ENCODE measurements around the gene ACD.

The ACD gene

DNA sequence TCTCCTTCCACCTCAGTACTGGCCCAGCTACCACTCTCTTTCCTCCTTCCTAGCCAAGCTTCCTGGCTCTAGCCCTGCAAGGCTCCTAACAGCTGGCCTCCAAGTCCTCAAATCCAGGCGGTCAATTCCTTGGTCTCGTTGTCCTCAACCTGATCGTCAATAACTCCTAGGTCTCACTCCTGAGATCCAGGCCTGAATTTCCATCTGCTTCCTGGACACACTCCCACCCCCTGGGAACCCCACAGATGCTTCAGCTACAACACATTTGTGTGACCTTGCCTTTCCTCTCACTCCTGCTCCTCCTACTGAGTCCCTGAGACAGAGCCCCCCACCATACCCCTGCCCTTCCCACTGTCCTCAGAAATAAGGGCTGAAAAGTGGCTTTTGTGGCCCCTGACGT lies 4.2 kb upstream of the ACD start:
- H3K27ac Mint-ChIP-seq (ENCODE audit: low read depth): no peak overlapping the region
- DNase-seq (ENCODE audit: low spot score in 2 of 2) (no peak), ATAC-seq (replicated peaks; ENCODE audit: extremely low read depth, poor library complexity, severe bottlenecking) (no peak)
- peaks cover 19% of the 10 kb centered on the region for H3K4me1 Mint-ChIP-seq
- H3K9me3 Mint-ChIP-seq: no peaks in the 10 kb centered on the region
- H3K4me3 Mint-ChIP-seq: peak overlapping the region; percentile 7
- H3K36me3 Mint-ChIP-seq (ENCODE audit: insufficient read depth): peaks cover 11% of the 10 kb centered on the region
- H3K27me3 Mint-ChIP-seq: no peaks in the 10 kb centered on the region

- peaks cover 23% of the 10 kb centered on the region for H3K4me1 Mint-ChIP-seq
- peak overlapping the region; percentile 7 for H3K4me3 Mint-ChIP-seq
- no peak overlapping the region for H3K27ac Mint-ChIP-seq (ENCODE audit: low read depth)
Observed at GRCh38 chr16:67663877-67664222, 3.8 kb upstream of the ACD start.

GRCh38 chr16:67663151-67663876 lies 3.3 kb upstream of the ACD start:
- H3K27ac Mint-ChIP-seq (ENCODE audit: low read depth): no peak overlapping the region
- peaks cover 26% of the 10 kb centered on the region for H3K4me1 Mint-ChIP-seq

More at GRCh38 chr16:67663877-67664222, 3.8 kb upstream of the ACD start:
- Mint-ChIP-seq H3K27me3 (no peaks in the 10 kb centered on the region), H3K9me3 (no peaks in the 10 kb centered on the region), H3K36me3 (ENCODE audit: insufficient read depth) (peaks cover 15% of the 10 kb centered on the region)
- DNase-seq (ENCODE audit: low spot score in 2 of 2) (no peak), ATAC-seq (replicated peaks; ENCODE audit: extremely low read depth, poor library complexity, severe bottlenecking) (no peak)

DNA sequence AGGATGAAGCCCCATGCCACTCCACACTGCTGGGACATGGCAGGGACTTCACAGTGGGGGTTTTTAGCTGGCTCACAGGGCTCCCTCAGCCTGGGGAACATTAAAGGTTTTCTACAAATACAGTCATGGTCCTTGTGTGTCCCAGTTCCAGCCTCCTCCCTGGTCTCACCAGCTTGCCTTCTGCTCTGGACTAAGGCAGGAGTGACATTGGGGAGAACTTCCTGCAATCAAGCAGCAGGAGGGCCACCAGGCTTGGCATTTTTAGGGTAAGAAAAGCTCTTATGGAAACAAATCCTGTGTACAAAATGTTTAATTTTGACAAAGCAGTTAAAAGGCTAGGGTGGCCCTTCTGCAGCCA lies 2.6 kb upstream of the ACD start:
- H3K36me3 Mint-ChIP-seq (ENCODE audit: insufficient read depth): peaks cover 18% of the 10 kb centered on the region

More at GRCh38 chr16:67663151-67663876, 3.3 kb upstream of the ACD start:
- peaks cover 16% of the 10 kb centered on the region for H3K36me3 Mint-ChIP-seq (ENCODE audit: insufficient read depth)
- no peaks in the 10 kb centered on the region for H3K27me3 Mint-ChIP-seq
- no peak for DNase-seq (ENCODE audit: low spot score in 2 of 2)
- no peak for ATAC-seq (replicated peaks; ENCODE audit: extremely low read depth, poor library complexity, severe bottlenecking)
- no peak overlapping the region for H3K4me3 Mint-ChIP-seq
- no peaks in the 10 kb centered on the region for H3K9me3 Mint-ChIP-seq

DNA sequence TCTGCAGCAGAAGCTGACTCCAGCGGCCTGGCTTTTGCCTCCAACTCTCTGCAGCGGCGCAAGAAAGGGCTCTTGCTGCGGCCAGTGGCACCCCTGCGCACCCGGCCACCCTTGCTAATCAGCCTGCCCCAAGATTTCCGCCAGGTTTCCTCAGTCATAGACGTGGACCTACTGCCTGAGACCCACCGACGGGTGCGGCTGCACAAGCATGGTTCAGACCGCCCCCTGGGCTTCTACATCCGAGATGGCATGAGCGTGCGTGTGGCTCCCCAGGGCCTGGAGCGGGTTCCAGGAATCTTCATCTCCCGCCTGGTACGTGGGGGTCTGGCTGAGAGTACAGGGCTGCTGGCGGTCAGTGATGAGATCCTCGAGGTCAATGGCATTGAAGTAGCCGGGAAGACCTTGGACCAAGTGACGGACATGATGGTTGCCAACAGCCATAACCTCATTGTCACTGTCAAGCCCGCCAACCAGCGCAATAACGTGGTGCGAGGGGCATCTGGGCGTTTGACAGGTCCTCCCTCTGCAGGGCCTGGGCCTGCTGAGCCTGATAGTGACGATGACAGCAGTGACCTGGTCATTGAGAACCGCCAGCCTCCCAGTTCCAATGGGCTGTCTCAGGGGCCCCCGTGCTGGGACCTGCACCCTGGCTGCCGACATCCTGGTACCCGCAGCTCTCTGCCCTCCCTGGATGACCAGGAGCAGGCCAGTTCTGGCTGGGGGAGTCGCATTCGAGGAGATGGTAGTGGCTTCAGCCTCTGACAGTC lies 2.0 kb upstream of the ACD start:
- ATAC-seq (replicated peaks; ENCODE audit: extremely low read depth, poor library complexity, severe bottlenecking) (no peak), DNase-seq (ENCODE audit: low spot score in 2 of 2) (no peak)
- Mint-ChIP-seq H3K4me3 (peak overlapping the region; percentile 91), H3K27ac (ENCODE audit: low read depth) (peak overlapping the region; percentile 91), H3K4me1 (peaks cover 26% of the 10 kb centered on the region), H3K27me3 (no peaks in the 10 kb centered on the region), H3K9me3 (no peaks in the 10 kb centered on the region), H3K36me3 (ENCODE audit: insufficient read depth) (peaks cover 18% of the 10 kb centered on the region)

More for the DNA sequence above, 2.6 kb upstream of the ACD start:
- peaks cover 26% of the 10 kb centered on the region for H3K4me1 Mint-ChIP-seq
- no peak overlapping the region for H3K4me3 Mint-ChIP-seq
- H3K27me3 Mint-ChIP-seq: no peaks in the 10 kb centered on the region
- H3K9me3 Mint-ChIP-seq: no peaks in the 10 kb centered on the region
- no peak overlapping the region for H3K27ac Mint-ChIP-seq (ENCODE audit: low read depth)
- ATAC-seq (replicated peaks; ENCODE audit: extremely low read depth, poor library complexity, severe bottlenecking): no peak
- no peak for DNase-seq (ENCODE audit: low spot score in 2 of 2)

- Mint-ChIP-seq H3K36me3 (ENCODE audit: insufficient read depth) (peaks cover 18% of the 10 kb centered on the region), H3K27me3 (no peaks in the 10 kb centered on the region), H3K4me1 (peaks cover 21% of the 10 kb centered on the region), H3K4me3 (peak overlapping the region; percentile 91), H3K9me3 (no peaks in the 10 kb centered on the region), H3K27ac (ENCODE audit: low read depth) (peak overlapping the region; percentile 91)
- DNase-seq (ENCODE audit: low spot score in 2 of 2) (no peak), ATAC-seq (replicated peaks; ENCODE audit: extremely low read depth, poor library complexity, severe bottlenecking) (no peak)
Observed at GRCh38 chr16:67661101-67661761, 1.2 kb upstream of the ACD start.

DNA sequence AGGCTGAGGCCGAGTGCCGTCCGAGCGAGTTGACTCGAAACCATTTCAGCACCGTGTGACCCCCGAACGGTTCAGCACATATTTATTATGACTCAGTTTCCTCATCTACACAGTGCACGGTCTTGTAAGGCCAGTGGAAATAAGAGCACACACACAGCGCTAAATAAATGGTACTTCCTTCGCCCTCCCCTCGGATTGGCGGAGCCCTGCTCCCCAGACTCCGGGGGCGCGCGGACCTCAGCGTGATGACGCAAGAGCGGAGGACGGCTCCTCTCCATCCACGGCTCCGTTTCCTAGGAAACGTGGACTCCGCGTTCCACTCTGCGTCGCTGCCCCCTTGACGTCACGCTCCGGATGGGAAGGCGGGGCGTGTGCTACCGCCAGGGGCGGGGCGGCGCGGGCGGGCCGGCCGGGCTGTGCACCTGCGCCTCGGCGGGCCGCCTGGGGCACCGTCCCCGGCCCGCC lies 536 bp upstream of the ACD start, which contains the start of gene PARD6A:
PARD6A (plus strand) TSS at position 397 of the 465 bp plus-strand sequence. CDS start 79 bp downstream, outside the sequence.
- DNase-seq (ENCODE audit: low spot score in 2 of 2): peak; percentile 84 to 93
- Mint-ChIP-seq H3K27me3 (no peaks in the 10 kb centered on the region), H3K27ac (ENCODE audit: low read depth) (peak within 1 kb of the TSS; percentile 91), H3K9me3 (no peaks in the 10 kb centered on the region), H3K4me3 (peak within 1 kb of the TSS; percentile 91), H3K36me3 (ENCODE audit: insufficient read depth) (peaks cover 22% of the 10 kb centered on the region), H3K4me1 (peaks cover 24% of the 10 kb centered on the region)
- ATAC-seq (replicated peaks; ENCODE audit: extremely low read depth, poor library complexity, severe bottlenecking): peak; percentile 83

DNA sequence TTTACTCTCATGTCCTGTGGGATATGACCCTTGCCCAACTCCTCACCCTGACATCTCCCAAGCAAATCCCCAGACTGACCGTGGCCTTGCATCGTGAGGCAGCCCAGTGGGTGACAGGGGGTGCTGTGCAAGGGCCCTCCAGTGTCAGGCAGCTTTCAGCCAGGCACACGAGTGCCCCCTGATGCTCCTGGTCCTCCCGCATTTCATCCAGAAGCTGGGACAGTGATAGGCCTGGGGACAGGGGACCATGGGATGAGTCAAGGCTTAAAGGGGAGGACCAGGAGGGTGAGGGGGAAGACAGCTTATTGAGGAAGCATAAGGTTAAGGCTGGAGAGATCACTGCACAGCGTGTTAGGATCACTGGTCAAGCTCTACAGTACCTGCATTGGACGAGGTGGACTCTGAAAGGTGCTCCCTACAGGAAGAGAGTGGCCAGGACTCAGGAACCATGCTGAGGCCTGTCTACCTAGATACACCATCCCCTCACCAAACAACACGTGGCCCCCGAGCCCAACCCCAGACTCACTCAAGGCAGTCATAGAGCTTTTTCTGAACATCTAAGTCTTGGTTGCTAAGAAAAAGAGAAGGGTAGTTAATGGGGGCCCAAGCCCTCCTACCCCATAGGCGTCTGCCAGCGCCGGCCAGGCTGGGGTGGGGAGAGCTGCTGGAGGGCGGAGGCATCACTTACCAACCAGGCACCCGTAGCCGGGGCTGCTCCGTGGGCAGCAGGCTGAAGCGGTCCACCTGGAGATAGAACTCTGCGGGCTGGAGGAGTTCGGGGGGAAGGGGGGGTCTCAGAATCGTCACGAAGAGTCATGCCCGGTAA lies 998 bp downstream of the ACD start:
- Mint-ChIP-seq H3K27me3 (no peaks in the 10 kb centered on the region), H3K4me1 (peaks cover 27% of the 10 kb centered on the region), H3K9me3 (no peaks in the 10 kb centered on the region), H3K4me3 (peak overlapping the region; percentile 91), H3K36me3 (ENCODE audit: insufficient read depth) (peaks cover 24% of the 10 kb centered on the region), H3K27ac (ENCODE audit: low read depth) (peak overlapping the region; percentile 91)
- DNase-seq (ENCODE audit: low spot score in 2 of 2) (no peak), ATAC-seq (replicated peaks; ENCODE audit: extremely low read depth, poor library complexity, severe bottlenecking) (no peak)

GRCh38 chr16:67657751-67658518 lies 2.1 kb downstream of the ACD start:
- no peak for ATAC-seq (replicated peaks; ENCODE audit: extremely low read depth, poor library complexity, severe bottlenecking)
- H3K4me1 Mint-ChIP-seq: peaks cover 27% of the 10 kb centered on the region
- H3K27me3 Mint-ChIP-seq: no peaks in the 10 kb centered on the region
- no peak for DNase-seq (ENCODE audit: low spot score in 2 of 2)
- H3K9me3 Mint-ChIP-seq: no peaks in the 10 kb centered on the region
- peak overlapping the region; percentile 50 for H3K4me3 Mint-ChIP-seq
- H3K36me3 Mint-ChIP-seq (ENCODE audit: insufficient read depth): peaks cover 23% of the 10 kb centered on the region
- H3K27ac Mint-ChIP-seq (ENCODE audit: low read depth): peak overlapping the region; percentile 16

GRCh38 chr16:67657017-67657608 lies 2.9 kb downstream of the ACD start:
- H3K27ac Mint-ChIP-seq (ENCODE audit: low read depth): no peak overlapping the region
- no peaks in the 10 kb centered on the region for H3K27me3 Mint-ChIP-seq
- DNase-seq (ENCODE audit: low spot score in 2 of 2): no peak
- peaks cover 28% of the 10 kb centered on the region for H3K4me1 Mint-ChIP-seq
- peaks cover 24% of the 10 kb centered on the region for H3K36me3 Mint-ChIP-seq (ENCODE audit: insufficient read depth)
- no peak overlapping the region for H3K4me3 Mint-ChIP-seq
- ATAC-seq (replicated peaks; ENCODE audit: extremely low read depth, poor library complexity, severe bottlenecking): no peak
- H3K9me3 Mint-ChIP-seq: no peaks in the 10 kb centered on the region

DNA sequence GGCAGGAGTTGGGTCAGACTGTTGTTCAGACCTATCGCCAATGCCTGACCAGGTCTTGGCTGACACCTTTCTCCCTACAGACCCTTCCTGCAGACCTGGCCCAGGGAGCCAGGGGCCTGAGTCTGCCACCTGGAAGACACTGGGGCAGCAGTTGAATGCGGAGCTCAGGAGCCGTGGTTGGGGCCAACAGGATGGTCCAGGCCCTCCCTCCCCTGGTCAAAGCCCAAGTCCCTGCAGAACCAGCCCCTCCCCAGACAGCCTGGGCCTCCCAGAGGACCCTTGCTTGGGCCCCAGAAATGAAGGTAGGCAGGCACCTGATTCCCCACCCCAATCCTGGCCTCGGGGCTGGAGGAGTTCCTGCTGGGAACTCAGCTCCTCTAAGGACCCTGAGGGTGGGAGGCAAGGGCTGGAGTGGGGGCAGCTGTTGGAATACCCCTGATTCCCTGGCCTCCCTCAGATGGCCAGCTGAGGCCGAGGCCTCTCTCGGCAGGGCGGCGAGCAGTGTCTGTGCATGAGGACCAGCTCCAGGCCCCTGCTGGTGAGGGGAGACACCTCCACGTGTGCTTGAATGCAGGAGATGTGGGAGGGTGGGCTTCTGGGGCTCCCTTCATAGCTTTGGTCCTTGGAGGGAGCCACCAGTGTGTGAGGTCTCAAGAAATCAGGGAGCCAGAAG lies 3.6 kb downstream of the ACD start:
- peaks cover 28% of the 10 kb centered on the region for H3K36me3 Mint-ChIP-seq (ENCODE audit: insufficient read depth)
- H3K4me3 Mint-ChIP-seq: no peak overlapping the region
- ATAC-seq (replicated peaks; ENCODE audit: extremely low read depth, poor library complexity, severe bottlenecking) (no peak), DNase-seq (ENCODE audit: low spot score in 2 of 2) (no peak)
- H3K27me3 Mint-ChIP-seq: no peaks in the 10 kb centered on the region
- no peak overlapping the region for H3K27ac Mint-ChIP-seq (ENCODE audit: low read depth)
- H3K9me3 Mint-ChIP-seq: no peaks in the 10 kb centered on the region
- H3K4me1 Mint-ChIP-seq: peaks cover 32% of the 10 kb centered on the region

Data from central memory CD8-positive, alpha-beta T cell (primary cell).